Tibial nerve (tissue), 3 donors: ENCODE measurements around the gene ZCCHC24.

ENCODE experiments used
- CTCF ChIP-seq, 5 experiments: fragments of 200-600 bp in 3 of 5; fragments of 450-650 bp in 2 of 5; sonication (generic) in 3 of 5; IDR thresholded peaks; one replicate each; pipeline ENCODE4 v1.5.1; 2016 to 2019; ENCODE audit warnings: antibody characterized with exemption in 5 of 5, mild to moderate bottlenecking in 3 of 5, moderate library complexity in 2 of 5
- POLR2A ChIP-seq, 2 donors: fragments of 450-650 bp; IDR thresholded peaks; one replicate each; pipeline ENCODE4 v1.6.1; 2017; ENCODE audit warnings: antibody characterized with exemption in 2 of 2, mild to moderate bottlenecking in 2 of 2, moderate library complexity in 2 of 2

DNA sequence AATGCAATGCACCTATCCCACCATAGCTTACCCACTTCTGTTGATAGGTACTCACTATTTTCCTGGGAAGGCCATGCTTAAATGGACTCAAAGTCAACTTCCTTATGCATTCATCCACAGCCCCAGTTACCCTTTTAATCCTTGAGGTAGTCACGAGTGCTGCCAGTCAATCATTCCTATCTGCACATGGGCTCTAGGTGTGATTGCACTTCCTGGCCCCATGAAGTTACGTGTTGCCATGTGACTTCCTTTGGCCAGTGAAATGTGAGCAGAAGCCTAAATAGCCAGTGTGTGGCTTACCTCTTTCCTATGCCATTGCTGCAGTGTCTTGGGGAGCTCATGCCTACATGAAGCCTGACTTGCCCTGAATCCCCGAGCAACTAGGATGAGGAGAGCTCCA, 43.4 kb upstream of the ZCCHC24 start:
- TF ChIP-seq POLR2A (IDR thresholded peaks at IDR 0.05) = no peak
- no peak for TF ChIP-seq CTCF (IDR thresholded peaks at IDR 0.05)
